ENCODE data around the gene TMEM179.

The TMEM179 gene

DNA sequence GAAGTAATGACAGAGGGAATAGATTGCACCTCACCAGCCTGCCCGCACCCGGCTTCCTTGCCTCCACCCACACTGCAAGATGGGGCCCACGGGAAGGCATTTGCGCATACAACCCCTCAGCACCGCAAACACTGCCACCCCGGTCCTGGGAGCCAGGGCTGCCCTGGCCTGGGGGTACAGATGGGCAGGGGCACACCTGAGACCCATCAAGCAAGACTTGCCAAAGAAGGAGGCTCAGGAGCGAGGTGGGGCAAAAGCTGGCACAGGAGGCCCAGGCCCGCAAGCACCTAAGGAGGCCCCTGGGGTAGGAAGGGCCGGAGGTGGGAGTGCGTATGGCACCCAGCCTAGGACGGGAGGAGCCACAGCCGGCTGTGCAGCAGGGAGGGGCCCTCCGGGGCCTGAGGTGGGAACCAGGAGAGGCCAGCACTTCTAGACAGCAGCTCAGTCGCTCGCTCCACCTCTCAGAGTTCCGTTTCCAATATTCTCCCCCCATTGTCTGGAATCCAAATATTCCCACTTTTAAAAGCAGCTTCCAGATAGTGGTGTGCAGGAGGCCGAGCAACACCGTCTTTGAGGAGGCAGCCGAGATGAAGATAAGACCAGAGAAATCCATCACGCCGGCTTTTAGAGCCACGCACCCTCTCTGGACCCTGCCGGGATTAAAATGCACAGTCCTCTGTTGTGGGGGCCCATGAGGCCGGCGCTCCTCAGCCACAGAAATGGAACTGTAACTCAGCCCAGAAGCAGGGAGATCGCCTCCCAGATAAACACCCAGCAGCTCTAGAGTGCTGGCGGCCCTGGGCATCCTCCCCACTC lies 37.2 kb downstream of the TMEM179 start:
- no peak for DNase-seq

DNA sequence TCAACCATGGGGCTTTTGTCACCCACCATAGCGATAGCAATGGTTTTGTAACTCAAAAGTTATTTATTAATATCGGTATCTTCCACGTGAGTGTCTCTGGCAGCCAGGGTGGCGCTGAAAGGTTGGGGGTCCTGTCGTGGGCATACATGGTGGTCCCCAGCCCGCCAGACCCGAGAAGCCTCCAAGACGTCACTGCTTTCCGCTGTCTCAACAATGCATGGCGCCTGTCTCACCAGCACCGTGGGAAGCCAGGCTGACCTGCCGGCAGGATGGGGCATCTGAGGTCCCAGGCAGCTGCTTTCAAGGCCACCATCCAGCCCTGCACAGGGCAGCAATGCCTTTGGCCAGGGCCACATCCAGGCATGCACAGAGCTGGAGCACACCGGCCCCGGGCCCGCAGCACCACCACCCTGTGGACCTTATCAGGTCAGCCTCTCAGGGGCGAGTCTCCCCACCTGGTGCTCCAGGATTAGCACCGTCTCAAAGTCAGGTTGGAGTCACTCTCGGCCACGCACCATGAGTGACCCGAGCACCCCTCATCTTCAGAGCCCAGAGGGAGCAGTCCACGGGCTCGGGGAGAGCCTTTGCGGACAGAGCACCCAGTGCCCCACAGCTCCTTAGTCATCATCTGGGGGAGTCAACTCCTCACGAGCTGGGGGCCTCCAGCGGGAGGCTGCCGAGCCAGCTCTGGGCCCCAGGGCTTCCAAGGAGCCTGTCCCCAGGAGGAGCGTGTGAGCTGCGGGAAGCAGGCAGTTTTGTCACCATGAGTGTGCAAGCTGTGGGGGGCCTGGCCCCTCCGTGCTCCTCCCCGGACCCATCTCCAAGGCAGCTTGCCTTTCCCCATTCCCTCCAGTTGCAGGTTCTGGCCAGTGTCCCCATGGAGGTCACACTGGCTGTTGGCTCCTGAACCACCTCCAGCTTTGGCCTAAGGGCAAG lies 39.6 kb downstream of the TMEM179 start:
- DNase-seq: no peak

DNA sequence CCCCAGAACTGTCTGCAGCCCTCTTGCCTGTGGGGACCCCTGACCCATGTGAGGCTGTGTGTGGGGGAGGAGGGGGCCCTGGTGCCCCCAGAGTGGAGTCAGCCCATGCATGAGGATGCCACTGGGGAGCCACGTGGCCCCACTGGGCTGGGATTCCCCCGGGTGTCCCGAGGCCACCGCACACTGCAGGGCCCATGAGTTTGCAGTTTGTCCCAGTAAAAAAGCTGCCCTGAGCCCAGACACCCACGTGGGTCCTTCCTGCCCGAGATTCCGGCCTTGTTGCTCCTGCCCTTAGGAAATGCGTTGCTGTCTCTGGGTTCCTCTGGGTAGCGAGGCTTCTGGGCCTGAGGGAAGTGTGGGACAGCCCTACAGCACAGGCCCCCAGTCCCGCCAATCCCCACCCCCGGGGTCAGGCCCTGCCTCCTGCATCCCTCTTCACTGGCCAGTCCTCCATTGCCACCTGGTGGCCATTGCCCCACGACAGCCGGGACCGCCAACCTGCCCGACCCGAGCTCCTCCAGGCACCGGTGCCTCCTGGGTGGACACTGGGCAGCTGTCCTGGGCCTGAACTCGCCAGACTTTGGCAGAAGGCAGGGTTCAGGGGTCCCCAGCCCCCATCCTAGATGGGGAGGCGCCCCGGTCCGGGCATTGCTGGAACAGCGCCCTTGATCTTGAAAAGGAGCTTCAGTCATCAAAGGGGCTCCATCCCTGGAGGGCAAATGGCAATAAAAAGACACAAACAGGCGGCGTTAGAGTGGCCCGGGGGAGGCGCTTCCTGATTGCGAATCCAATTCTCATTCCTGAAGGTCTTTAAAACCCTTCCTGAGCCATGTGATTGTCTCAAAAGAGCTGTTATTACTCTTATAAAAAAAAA lies 40.6 kb downstream of the TMEM179 start:
- DNase-seq: peak; percentile 74

DNA sequence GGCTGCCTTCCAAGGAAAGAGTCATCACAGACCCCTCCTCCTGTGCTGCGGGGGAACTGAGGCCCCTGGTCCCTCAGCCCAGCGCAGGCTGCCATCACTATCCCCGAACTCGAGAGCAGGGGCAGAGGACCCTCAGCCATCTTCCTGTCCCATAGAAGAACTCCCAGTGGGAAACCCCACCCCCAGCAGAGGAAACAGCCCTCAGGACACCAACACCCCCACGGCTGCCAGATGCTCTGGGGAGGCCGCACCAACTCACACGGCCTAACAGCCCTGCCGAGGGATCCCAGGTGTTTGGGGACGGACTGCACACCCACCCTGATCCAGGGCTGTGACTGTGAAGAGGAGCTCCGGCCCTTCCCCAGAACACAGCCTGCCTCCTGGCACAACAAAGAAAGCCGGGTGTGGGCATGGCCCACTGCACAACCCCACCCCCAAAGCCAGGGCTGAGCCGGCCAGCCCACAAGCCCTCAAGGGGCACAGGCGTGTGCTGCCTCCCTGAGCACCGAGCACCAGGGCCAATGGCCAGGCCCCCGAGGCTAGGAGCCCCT lies 41.3 kb downstream of the TMEM179 start:
- DNase-seq: no peak

DNA sequence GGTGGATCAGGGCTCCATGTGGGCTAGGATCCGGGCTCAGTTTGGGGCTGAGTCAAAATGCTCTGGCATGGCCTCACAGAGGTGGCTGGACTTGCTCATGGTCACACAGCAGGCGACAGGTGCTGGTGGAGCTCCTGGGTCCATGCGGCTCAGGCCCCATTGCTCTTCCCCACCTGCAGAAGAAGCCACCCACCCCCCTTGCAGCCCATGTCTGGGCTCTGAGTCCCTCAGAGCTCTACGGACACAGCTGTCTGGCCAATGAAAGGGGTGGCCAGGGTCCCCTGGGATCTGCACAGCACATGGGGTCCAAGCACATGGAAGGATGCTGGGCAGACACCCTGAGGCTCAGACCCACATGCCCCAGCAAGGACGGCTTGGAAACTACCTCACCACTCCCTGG lies 42.0 kb downstream of the TMEM179 start:
- DNase-seq: no peak

DNA sequence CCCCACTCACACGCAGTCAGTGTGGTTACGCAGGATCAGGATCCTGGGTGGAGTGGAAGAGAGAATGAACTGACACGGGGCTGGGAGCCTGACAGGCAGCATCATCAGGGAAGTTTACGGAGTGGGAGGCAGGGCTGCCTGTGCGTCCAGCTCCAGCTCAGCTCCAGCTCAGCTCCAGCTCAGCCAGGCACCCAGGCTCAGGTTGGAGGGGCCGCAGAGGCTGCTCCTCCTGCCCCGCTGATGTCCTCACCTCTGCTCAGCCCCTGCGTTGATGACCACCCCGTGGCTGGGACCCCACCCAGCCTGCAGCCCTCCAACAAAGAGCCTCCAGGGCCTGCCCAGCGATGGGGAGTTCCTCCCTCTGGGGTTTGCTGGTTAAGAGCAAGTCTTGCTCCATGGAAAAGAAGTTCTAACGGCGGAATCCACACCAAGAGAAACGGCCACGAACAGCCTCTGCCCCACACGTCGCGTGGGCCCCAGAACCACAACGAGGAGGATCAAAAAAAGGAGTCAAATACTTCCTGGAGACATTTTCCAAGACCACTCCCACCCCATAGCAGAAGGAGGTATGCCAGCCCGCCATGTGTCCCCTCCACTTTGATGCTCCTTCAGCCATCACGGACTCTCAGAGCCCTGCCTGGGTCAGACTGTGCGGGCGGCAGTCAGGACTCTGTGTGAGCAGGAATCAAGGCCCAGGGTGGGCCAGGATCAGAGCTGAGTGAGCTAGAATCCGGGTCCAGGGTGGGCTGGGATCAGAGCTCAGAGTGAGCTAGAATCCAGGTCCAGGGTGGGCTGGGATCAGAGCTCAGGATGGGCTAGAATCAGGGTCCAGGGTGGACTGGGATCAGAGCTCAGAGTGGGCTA lies 42.7 kb downstream of the TMEM179 start:
- DNase-seq: no peak

DNA sequence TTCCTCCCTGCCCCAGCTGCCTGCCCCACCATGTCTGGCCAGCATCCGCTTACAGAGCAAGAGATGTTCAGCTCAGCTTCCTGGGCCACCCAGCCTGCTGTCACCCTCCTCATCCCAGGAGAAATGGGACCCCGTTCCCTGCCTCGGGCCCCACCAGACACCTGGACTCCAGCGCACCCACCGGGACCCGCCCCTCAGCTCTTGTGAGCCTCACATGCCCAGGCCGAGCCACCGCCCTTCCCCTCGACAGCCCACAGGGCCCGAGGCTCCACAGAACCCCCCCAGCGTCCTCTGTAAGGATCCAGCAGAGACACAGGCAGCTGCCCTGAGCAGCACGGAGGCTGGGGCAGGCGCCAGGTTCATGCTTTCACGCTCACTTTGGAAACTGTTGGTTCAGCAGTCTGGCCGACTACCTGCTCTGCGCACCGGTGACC lies 43.4 kb downstream of the TMEM179 start:
- DNase-seq: no peak

DNA sequence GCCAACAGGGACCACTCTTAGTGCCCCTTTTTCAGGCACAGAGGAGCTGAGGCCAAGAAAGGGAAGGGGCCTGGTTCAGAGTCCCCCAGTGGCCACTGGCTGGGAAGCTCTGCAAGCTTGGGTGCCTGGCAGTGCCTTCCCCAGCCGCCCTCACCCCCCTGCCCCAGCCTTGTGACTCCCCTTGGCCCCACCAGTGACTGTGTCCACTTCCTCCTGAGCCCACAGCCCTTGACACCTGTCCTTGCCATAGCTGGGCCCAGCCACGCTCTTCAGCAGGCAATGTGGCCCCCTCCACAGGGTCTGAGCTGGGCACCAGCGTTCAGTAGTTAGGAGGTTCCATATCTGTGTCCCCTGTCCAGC lies 44.0 kb downstream of the TMEM179 start:
- no peak for DNase-seq

DNA sequence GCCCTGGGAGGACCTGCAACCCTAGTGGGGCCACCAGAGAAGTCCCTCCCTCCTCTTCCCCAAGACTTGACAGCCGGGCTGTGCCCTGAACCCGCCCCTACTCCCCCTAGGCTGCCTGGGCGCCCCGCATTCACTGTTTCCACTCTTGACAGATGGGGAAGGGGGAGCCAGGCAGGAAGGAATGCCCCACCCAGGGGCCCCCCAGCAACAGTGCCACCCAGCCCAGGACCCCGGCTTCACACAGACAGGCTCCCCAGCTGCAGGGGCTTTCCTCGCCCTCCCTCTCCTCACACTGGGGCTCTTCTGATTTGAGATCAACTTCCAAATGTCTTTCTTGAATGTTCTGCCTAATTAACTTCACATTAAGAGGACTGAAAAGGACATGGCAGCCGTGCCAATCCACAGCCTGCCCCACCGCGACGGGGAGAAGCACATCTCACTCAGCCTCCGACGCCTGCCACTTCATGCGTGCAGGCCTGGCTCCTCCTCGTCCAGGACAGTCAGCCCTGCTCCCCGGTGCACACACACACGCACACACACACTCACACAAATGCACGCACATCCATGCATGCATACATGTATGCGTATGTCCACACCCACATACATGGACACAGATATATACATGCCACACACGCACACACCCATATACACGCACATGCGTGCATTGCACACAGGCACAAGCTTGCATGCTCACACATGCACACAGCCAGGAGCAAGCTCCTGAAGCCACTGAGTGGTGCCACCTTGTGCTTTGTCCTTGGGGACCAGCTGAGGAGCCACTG lies 44.6 kb downstream of the TMEM179 start:
- DNase-seq: no peak

DNA sequence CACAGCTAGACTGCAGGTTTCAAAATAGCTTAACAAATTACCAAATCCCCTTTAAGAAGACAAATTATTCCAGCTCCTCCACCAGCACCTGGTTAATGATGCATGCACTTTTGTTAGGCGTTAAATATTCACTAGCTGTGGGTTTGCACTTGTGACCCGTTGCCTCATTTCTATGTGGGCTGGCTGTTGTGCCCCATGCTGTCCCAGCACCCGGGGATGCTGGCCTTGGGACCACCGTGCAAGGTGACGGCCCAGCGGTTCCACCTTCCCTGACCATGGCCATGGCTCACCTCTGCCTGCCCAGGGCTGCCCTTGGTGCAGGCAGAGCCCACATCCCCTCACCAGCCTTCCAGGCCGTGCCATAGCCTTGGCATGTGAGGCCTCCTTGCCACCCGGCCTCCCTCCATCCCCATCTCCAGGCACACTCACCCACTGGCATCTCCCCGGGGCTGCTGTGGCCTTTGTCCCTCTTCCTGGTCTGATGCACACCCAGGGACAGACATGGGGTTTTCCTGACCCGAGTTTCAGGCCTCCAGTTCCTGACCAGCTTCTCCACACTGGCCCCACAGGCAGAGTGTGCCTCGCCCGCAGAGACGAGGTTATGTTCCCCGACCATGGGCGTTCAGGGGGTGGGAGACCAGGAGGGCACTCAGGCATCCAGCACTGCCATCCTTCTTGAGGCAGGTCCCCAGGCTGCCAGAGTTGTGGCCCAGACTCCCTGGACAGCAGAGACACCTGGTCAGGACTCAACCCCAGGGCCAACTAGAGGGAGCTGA lies 45.4 kb downstream of the TMEM179 start:
- no peak for DNase-seq

DNA sequence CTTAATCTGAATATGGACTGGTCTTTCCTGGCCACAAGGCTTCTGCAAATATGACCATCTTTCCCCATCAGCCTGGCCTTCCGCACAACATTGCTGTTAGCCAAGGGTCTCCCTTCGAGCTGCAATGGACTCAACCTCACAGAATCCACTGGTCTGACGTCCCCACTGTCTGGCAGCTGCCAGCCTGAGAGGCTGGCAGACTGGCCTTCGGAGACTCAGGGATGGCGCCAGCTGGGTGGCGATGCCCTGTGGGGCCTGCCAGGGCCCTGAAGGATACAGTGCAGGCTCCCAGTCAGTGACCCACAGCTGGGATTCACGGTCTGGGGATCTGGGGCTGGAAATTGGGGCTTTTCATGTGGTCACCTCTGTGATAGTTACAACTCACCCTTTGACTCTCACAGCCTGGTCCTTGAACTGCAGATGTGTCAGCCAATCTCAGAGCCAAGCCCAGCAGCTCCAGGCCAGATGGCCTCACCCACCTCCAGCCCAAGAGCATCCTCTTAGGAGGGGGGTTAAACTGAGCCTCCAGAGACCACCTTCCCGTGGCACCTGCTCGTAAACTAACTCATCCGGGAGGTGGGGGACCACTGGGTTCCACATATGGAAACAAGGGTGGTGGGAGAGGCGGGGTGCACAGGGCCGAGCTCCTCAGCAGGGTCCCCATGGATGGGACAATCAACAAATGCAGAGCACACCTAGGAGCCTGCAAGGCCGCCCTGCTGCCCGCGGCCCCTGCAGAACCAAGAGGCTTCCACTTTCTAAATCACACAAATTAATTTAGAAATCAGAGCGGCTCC lies 46.1 kb downstream of the TMEM179 start:
- DNase-seq: no peak

DNA sequence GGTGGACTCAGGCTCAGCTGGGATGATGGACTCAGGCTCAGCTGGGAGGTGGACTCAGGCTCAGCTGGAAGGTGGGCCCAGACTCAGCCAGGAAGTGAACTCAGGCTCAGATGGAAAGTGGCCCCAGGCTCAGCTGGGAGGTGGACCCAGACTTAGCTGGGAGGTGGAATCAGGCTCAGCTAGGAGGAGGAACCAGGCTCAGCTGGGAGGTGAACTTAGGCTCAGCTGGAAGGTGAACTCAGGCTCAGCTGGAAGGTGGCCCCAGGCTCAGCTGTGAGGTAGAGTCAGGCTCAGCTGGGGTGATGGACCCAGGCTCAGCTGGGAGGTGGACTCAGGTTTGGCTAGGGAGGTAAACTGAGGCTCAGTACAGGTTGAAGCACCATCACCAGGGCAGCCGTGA lies 46.8 kb downstream of the TMEM179 start:
- no peak for DNase-seq

DNA sequence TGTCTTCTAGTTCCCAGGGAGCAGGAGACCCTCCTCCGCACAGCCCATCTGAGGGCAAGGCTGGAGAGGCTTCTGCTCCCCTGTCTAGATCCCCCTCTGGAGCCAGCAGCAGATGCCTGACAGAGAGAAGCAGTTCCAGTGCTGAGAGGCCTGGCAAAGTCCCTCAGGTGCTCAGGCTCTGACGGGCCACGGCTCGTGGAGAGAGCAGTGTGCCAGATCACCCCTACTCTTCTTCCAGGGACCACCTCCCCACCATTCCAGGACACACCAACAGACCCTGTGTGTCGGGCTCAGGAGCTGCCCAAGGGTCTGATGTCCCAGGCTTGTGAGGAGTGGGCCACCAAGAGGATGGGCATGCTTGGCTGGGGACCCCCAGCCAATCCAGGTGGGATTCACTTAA lies 47.5 kb downstream of the TMEM179 start:
- no peak for DNase-seq

DNA sequence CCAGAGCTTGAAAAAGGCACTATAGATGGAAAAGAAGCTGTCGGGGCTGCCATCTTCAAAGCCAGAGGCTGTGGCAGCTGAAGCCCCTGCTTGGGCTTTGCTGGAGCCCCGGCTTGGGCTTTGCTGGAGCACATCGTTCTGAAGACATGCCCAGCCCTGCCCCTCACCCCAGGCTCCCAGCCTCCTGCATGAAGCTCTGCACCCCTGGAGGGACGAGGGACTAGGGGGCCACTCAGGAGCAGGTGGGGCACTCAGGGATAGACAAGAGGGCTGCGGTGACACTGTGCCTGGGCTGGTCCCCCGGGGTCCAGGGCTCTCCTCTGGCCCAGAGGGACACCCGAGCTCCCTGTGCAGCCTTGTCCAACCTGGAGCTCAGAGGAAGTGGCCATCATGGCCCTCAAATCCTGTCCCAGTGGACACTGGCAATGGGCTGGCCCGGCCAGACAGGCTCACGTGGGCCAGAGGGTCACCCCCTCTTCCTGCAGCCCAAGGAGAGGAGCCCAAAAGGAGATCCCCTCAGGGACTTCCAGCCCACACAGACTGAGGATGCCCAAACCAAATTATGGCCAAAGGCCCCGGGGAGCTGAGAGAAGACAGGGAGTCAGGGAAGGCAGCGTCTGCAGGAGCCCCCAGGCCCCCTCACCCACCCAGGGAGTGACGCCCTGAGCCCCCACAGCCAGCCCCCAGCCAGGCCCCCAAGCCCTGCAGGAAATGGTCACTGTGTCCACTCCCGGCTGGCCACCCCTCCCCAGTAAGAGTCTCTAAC lies 48.1 kb downstream of the TMEM179 start:
- DNase-seq: no peak

DNA sequence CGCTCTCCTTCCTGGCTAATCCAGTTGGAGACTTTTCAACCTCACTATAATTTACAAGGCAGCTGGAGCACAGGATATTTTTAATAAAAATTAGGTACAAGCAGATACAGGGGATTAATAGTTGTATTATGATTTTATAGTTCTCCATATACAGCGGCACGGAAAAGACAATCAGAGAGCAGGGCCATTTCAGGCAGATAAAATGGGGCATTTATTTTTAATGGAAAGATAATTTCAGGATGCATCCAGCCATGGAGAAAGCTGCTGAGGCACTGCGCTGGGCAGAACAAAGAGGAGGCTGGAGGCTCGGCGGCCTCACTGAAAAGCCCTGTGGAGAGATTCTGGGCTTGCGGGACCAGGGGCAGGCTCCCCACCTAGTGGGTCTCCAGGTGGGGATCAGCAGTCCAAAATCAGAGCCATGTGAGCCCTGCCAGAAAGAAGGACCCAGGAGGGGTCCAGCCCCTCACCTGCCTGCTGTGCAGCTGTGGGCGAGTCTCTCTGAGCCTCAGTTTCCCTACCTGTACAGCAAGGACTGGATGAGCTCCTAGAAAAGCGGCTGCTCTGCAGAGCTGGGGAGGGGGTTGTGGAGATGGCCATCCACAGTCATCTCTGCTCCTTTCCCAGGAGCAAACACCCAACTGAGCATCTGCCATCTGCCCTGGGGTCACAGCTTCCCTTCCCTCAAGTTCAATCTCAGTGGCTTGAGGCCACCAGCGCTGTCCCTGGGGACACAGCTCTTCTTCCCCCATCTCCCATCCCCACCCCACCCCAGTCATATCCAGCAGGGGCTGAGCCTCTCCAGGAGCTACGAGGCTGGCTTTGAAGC lies 48.9 kb downstream of the TMEM179 start:
- no peak for DNase-seq

DNA sequence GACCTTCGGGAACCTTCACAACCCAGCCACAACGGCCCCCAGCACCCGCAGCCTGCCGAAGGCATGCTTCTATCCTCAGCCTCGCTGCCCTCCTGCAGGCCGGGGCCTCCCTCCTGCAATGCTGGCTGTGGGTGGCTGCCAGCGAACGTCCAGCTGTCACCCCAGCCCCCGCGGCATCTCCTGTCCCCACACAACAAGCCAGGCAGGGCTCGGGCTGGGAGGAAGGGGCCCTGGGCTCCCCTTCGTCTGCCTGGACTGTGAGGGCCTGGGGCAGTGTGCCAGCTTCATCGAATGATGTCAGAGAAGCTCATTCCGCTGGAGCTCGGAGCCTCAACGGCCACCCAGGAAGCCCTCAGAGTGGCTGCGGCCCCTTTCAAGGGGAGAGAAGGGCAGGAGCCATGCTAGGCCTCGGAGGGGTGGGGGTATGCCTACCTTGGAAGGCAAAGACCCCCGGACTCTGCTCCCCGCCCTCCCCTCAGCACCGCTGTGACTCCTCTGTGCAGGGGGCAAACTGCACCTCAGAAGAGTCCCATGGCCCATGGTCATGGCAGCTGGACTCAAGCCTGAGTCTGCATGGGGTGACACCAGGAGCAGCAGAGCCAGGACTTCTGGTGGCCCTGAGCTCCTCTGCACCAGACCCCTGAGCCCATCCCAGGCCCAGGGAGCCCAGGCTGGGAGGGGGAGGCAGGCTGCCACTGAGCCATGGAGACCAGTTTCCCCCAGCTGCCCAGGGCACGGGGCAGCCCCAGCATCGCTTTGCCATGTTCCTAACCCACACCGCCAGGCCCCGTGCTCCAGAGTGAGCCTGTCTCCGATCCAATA lies 49.8 kb downstream of the TMEM179 start:
- DNase-seq: no peak

Measured in COR-L47 (cell line).